Stimulated activated CD4-positive, alpha-beta T cell treated with anti-CD3 and anti-CD28 coated beads, Interleukin-1b, Interleukin-23, amount 100 ng/mL, for 1 hour (primary cell): Measurements from ENCODE around the gene DVL3.

Source experiments
- DNase-seq, 2 donors: peaks; one replicate each; pipeline ENCODE4 v3.0.0-alpha.2; 2020; ENCODE audit warnings: low read depth in 2 of 2

Gene DVL3

DNA sequence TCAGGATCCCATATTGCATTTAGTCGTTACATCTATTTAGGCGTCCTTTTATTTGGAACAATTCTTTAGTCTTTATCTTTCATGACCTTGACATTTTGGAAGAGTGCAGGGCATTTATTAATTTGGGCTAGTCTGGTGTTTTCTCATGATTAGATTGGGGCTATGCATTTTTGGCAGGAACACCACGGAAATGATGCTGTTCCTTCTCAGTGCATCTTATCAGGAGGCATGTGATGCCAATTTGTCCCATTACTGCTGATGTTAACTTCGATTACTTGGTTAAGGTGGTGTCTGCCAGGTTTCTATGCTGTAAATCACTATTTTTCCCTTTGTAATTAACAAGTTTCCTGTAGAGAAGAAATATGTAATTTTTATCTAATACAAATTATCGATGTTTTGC is 56.1 kb downstream of the DVL3 start:
- DNase-seq = no peak

DNA sequence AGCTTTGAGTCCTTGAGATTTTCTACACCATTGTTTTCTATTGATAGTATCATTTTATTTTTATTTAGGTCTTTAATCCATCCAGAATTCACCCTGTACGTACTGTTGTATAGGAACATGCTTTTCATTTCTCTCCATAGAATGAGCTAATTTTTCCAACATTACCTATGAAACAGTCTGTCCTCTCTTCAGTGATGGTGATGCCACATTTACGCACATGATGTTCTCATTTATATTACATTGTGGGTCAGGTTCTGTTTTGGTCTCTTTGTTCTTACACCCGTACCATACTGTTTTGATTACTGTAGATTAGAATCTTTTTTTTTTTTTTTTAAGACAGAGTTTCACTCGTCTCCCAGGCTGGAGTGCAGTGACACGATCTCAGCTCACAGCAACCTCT is 56.5 kb downstream of the DVL3 start:
- no peak for DNase-seq

DNA sequence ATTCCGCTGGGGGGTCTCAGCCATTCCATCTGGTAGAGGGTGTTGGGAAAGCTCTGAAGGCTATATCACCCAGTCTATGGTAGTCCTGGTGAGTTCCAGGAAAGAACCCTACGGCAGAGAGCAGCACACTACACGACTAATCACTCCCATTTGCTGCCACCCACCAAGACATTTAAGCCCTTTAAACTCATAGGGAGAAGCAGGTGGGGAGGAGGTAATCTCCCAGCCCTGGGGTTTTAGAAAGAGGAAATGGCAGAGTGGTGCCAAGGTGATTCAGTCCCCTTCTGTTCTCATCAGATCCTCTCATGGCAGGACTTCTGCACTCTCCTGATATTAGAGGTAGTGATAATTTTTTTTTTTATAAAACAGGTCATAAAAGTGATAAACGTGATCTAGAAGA is 63.6 kb downstream of the DVL3 start:
- DNase-seq = no peak

DNA sequence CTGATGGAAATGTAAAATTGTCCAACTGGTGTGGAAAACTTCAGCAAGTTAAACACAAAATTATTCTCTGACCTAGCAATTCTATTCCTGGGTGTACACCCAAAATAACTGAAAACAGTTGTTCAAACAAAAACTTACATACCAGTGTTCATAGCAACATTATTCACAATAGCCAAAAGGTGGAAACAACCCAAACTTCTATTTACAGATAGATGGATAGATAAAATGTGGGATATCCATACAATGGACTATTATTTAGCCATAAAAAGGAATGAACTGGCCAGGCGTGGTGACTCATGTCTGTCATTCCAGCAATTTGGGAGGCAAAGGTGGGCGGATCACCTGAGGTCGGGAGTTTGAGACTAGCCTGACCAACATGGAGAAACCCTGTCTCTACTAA is 67.3 kb downstream of the DVL3 start:
- no peak for DNase-seq
